ENCODE results near the gene PWWP2B. TPM values are rescaled to one million over a fixed set of nuclear protein-coding genes. Genes with fewer than 3 reads are reported as not detected.
A peak's percentile ranks its signal among the peaks of the same experiment; 100 is the strongest.

PWWP2B gene
- total RNA-seq, 4 donors from 2014 or later = 14.9 to 27.3 (median 16.7) TPM

DNA sequence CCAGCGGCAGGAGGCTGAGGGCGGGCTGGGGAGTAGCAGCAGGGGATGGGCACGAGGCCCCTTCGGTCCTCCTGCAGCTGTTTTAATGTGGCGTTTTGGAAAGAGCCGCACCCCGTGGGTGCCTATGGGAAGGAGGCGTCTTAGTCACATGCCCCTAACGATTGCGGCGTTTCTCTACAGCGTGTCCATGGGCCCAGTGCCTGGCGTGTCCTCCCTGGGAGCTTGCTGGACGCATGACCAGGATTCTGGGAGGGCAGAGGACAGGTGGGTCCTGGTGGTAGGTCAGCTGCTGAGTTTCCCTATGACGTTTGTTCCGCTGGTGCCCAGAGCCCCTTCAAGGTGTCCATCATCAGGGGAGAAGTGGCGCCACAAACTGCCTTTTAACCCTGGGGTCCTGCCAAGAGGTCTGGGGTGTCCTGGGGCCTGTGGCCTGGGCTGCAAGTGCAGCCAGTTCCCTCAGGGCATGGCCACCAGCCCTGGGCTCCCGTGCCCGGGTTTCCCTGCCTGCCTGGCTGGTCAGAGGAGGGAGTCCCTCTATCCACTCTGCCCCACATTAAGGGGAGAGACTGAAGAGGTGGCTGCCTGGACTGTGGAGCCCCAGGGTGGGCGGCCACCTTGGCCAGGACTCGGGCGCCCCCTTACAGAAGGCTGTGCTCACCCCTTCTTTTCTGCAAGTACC is 48.7 kb downstream of the PWWP2B start:
- intact Hi-C loops (cut with DNase I) = loop anchor here (5.0 kb wide), 1 partner anchor 38 kb away; no protein-coding TSS in a partner anchor
- DNase-seq = no peak
- peak overlapping the region in 1 of 4 donors; percentile 98 for H3K27ac ChIP-seq
- H3K27me3 ChIP-seq = no peaks in the 10 kb centered on the region
- 79 to 82% methylated on average over 7 to 12 of the region's 22 CpGs for WGBS, 2 donors
- TF ChIP-seq CTCF (IDR thresholded peaks at IDR 0.05) (no peak), POLR2A (IDR thresholded peaks at IDR 0.05) (no peak)
- no peak overlapping the region for H3K4me3 ChIP-seq
- no peaks in the 10 kb centered on the region for H3K36me3 ChIP-seq
- peaks cover 21 to 41% (median 22%) of the 10 kb centered on the region in 3 donors for H3K4me1 ChIP-seq
- H3K9me3 ChIP-seq = no peaks in the 10 kb centered on the region

- H3K36me3 ChIP-seq = no peaks in the 10 kb centered on the region
- H3K27me3 ChIP-seq = no peaks in the 10 kb centered on the region
- TF ChIP-seq POLR2A (IDR thresholded peaks at IDR 0.05) (no peak), CTCF (IDR thresholded peaks at IDR 0.05) (no peak)
- no peaks in the 10 kb centered on the region for H3K9me3 ChIP-seq
- H3K4me3 ChIP-seq = no peak overlapping the region
- no peak for DNase-seq
- peak overlapping the region; percentile 94 to 99 (median 97) for H3K27ac ChIP-seq
- peaks cover 21 to 46% (median 22%) of the 10 kb centered on the region in 3 donors for H3K4me1 ChIP-seq
- intact Hi-C loops (cut with DNase I) = loop anchor here (5.0 kb wide), 1 partner anchor 39 kb away; no protein-coding TSS in a partner anchor
- WGBS, 2 donors = 80 to 90% methylated on average over 2 of the region's 17 CpGs
Observed at GRCh38 chr10:132446195-132446581, 49.2 kb downstream of the PWWP2B start.

DNA sequence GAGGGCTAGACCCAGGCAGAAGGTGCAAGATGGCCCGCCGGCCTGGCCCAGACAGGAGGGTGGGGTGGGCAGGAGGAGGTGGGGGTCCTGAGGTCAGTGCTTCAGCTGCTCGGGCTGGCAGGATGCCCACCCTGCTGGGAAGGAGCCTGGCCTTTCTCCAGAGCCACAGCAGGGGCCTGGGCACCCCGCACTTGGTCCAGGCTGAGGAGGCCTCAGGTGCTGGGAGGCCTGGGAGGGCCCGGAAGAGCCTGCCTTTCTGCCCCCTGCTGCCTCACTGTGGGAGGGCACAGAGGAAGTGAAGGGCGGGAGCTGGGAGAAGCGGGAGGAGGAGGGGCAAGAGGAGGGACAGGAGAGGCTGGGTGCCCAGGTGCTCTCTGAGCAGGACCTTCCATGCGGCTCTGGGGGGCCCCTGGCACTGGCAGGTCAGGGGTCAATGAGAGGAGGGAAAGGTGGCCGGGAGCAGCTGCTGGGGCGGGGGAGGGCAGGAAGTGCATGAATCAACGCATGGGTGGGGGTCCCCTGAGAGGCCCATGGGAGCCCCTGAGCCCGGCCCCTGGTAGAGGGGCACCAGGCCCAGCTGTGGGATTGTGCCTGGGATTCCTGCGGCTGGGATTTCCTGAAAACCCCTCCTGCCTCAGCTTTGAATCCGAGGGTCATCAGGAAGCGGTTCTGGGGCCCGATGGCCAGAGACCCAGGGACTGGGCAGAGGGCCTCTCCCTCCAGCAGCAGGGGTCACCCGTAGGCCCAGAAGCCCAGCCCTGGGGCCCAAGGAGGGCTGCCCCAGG is 49.9 kb downstream of the PWWP2B start:
- Histone ChIP-seq H3K36me3 (no peaks in the 10 kb centered on the region), H3K4me3 (peak overlapping the region; percentile 17 to 42 (median 26)), H3K4me1 (peaks cover 22 to 53% (median 22%) of the 10 kb centered on the region in 3 donors), H3K27me3 (no peaks in the 10 kb centered on the region), H3K9me3 (no peaks in the 10 kb centered on the region), H3K27ac (peak overlapping the region; percentile 94 to 99 (median 97))
- intact Hi-C loops (cut with DNase I) = loop anchor here (5.0 kb wide), 1 partner anchor 40 kb away; no protein-coding TSS in a partner anchor
- TF ChIP-seq POLR2A (IDR thresholded peaks at IDR 0.05) (peak in 1 of 4 donors; percentile 76), CTCF (IDR thresholded peaks at IDR 0.05) (peak; percentile 36 to 87 (median 72))
- 23 to 25% methylated on average over 6 to 9 of the region's 17 CpGs for WGBS, 2 donors
- DNase-seq = no peak

- H3K27ac ChIP-seq = peak overlapping the region; percentile 94 to 99 (median 97)
- no peak for DNase-seq
- no peaks in the 10 kb centered on the region for H3K9me3 ChIP-seq
- intact Hi-C loops (cut with DNase I) = loop anchor here (5.0 kb wide), 1 partner anchor 40 kb away; no protein-coding TSS in a partner anchor
- no peaks in the 10 kb centered on the region for H3K27me3 ChIP-seq
- 28 to 55% methylated on average over 22 to 26 of the region's 29 CpGs for whole genome bisulfite sequencing, 2 donors
- peak overlapping the region in 3 of 4 donors; percentile 24 to 42 (median 29) for H3K4me3 ChIP-seq
- peak in 2 of 4 donors; percentile 42 to 45 for TF ChIP-seq POLR2A (IDR thresholded peaks at IDR 0.05)
- no peak for TF ChIP-seq CTCF (IDR thresholded peaks at IDR 0.05)
- H3K4me1 ChIP-seq = peaks cover 26 to 61% (median 28%) of the 10 kb centered on the region in 3 donors
- no peaks in the 10 kb centered on the region for H3K36me3 ChIP-seq
Observed at GRCh38 chr10:132447446-132448247, 50.6 kb downstream of the PWWP2B start.

Data from esophagus squamous epithelium (tissue), 5 donors.